Heart left ventricle (tissue), 13 donors: Measurements from ENCODE around the gene ATG14.

Experiments used
- POLR2A ChIP-seq, 2 donors: fragments of 450-650 bp; IDR thresholded peaks; one replicate each; pipeline ENCODE4 v1.6.1; 2017; ENCODE audit warnings: antibody characterized with exemption in 2 of 2, mild to moderate bottlenecking in 2 of 2, moderate library complexity in 2 of 2
- TF ChIP-seq, protein P1 (sequence below), 12 donors: fragments of 200-600 bp; sonication (generic) in 4 of 12; IDR thresholded peaks; one replicate each; pipeline versions ENCODE4 v1.5.0 to v1.8.0; 2018 to 2022; ENCODE audit warnings: antibody characterized with exemption in 12 of 12, mild to moderate bottlenecking in 5 of 12
- donor health status: ischemic (EF 13 %, LVEDD 7.1; RV severe dilation, severe dysfunction).
- donor health status: DM: no; HTN: yes; CAD: no.
- donor health status: DM: no; HTN: no; CAD: no.
- donor health status: ischemic (EF 25% LVEDD 6.9; RV normal size, moderate dysfunction).
- donor health status: ischemic (EF 25% LVEDD 5.7; RV mildly dilated, moderate dysfunction).
- donor health status: ischemic (EF 35%, LVEDD 5.7; RV mildly dilated, moderate dysfunction).
- donor health status: nonischemic (EF 11% LVEDD 7.7; RV severe dilation, severe dysfunction).
- donor health status: DM: yes; HTN: yes; CAD: no.
- donor health status: PGD.
- donor health status: ischemic (EF 29% LVEDD 5.4; RV normal size, mild dysfunction).
- donor health status: nonischemic (EF 23%, LVEDD 6.1; RV moderate dilation, normal function).

DNA sequence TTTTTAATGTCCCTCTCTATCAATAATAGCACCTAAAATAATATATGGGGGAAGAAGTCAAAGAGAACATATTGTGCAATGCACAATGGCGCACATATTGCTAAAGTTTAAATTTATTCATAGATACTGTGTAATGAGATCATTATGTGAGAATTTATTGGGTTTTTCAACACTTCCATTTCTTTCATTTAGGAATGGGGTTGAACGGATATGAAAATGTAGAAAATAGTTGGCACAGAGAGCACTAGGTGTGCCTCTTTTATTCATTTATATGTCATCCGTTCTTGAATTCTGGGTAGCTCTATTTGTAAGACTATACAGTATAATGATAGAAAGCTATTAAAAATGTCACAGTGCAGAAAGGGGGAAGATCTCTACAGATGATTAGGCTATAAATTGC, 63.9 kb downstream of the ATG14 start:
- TF ChIP-seq, protein P1, sequence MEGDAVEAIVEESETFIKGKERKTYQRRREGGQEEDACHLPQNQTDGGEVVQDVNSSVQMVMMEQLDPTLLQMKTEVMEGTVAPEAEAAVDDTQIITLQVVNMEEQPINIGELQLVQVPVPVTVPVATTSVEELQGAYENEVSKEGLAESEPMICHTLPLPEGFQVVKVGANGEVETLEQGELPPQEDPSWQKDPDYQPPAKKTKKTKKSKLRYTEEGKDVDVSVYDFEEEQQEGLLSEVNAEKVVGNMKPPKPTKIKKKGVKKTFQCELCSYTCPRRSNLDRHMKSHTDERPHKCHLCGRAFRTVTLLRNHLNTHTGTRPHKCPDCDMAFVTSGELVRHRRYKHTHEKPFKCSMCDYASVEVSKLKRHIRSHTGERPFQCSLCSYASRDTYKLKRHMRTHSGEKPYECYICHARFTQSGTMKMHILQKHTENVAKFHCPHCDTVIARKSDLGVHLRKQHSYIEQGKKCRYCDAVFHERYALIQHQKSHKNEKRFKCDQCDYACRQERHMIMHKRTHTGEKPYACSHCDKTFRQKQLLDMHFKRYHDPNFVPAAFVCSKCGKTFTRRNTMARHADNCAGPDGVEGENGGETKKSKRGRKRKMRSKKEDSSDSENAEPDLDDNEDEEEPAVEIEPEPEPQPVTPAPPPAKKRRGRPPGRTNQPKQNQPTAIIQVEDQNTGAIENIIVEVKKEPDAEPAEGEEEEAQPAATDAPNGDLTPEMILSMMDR (IDR thresholded peaks at IDR 0.05), result no peak
- TF ChIP-seq POLR2A (IDR thresholded peaks at IDR 0.05), result no peak
